ENCODE measurements around the gene SLC25A4. TPM values are rescaled to one million over a fixed set of nuclear protein-coding genes. Genes with fewer than 3 reads are reported as not detected.

Gene SLC25A4
- total and polyA plus RNA-seq, 2 of the 13 experiments (the other 11 are each of a cell fraction or from before 2014, with no cell fraction given), result 30.3 to 42.1 TPM

DNA sequence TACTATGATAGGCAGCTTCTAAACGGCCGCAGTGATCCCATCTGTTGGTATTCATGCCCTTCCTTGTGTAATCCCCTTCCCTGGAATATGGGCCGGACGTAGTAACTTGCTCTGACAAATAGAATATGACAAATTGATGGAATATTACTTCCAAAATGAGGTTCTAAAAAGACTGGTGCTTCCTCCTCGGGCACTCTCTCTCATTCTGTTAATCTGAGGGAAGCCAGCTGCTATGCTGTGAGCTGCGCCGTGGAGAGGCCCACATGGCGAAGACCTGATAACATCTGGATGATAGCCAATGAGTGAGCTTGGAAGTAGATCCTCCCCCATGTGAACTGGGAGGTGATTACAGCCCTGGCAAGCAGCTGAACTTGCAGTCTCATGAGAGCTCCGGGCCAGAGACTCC, 27.2 kb upstream of the SLC25A4 start (continued):
- TF ChIP-seq, protein P1, sequence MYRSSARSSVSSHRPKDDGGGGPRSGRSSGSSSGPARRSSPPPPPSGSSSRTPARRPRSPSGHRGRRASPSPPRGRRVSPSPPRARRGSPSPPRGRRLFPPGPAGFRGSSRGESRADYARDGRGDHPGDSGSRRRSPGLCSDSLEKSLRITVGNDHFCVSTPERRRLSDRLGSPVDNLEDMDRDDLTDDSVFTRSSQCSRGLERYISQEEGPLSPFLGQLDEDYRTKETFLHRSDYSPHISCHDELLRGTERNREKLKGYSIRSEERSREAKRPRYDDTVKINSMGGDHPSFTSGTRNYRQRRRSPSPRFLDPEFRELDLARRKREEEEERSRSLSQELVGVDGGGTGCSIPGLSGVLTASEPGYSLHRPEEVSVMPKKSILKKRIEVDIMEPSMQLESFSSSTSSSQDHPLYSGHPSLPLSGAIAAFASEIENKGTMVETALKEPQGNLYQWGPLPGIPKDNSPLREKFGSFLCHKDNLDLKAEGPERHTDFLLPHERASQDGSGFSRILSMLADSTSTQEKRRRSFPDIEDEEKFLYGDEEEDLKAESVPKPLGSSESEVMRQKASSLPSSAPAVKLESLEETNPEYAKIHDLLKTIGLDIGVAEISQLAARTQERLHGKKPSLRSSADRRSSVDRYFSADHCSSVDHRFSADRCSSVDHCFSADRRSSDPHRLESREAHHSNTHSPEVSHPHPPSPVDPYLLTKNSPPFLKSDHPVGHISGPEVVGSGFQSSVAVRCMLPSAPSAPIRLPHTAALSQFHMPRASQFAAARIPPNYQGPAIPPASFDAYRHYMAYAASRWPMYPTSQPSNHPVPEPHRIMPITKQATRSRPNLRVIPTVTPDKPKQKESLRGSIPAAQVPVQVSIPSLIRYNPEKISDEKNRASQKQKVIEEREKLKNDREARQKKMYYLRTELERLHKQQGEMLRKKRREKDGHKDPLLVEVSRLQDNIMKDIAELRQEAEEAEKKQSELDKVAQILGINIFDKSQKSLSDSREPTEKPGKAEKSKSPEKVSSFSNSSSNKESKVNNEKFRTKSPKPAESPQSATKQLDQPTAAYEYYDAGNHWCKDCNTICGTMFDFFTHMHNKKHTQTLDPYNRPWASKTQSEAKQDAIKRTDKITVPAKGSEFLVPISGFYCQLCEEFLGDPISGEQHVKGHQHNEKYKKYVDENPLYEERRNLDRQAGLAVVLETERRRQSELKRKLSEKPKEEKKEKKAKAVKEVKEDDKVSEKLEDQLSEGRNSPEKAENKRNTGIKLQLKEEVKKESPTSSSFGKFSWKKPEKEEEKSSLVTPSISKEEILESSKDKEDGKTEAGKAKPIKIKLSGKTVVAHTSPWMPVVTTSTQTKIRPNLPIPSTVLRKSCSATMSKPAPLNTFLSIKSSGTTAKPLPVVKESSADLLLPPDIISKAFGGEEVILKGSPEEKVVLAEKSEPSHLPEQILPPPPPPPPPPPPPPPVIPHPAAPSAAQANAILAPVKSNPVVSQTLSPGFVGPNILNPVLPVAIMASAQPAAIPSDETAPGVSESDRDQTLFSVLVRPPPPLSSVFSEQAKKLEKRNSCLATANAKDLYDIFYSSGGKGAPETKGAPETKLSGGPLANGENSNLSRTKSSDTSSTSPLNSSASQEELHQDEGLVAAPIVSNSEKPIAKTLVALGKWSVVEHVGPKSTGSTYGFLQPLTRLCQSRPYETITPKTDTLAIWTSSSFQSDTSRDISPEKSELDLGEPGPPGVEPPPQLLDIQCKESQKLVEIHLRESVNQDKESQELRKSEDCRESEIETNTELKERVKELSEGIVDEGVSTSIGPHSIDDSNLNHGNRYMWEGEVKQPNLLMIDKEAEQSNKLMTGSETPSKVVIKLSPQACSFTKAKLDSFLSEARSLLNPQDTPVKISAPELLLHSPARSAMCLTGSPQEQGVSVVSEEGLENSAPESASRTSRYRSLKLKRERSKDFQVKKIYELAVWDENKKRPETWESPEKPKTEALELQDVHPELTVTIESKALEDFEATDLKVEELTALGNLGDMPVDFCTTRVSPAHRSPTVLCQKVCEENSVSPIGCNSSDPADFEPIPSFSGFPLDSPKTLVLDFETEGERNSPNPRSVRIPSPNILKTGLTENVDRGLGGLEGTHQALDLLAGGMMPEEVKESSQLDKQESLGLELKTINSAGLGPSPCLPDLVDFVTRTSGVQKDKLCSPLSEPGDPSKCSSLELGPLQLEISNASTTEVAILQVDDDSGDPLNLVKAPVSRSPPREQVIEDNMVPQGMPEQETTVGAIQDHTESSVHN (CRISPR knock-in tag; IDR thresholded peaks at IDR 0.05), result no peak
- TF ChIP-seq AKAP8 (CRISPR knock-in tag; IDR thresholded peaks at IDR 0.05), result no peak
- TF ChIP-seq, protein P2, sequence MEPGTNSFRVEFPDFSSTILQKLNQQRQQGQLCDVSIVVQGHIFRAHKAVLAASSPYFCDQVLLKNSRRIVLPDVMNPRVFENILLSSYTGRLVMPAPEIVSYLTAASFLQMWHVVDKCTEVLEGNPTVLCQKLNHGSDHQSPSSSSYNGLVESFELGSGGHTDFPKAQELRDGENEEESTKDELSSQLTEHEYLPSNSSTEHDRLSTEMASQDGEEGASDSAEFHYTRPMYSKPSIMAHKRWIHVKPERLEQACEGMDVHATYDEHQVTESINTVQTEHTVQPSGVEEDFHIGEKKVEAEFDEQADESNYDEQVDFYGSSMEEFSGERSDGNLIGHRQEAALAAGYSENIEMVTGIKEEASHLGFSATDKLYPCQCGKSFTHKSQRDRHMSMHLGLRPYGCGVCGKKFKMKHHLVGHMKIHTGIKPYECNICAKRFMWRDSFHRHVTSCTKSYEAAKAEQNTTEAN (CRISPR knock-in tag; conservative IDR thresholded peaks at IDR 0.05), result no peak
- TF ChIP-seq ZNF772 (CRISPR knock-in tag; IDR thresholded peaks at IDR 0.05), result 0 out of 2 replicates have a peak, but pooled peaks have one; percentile 33
- TF ChIP-seq ZNF331 (CRISPR knock-in tag; IDR thresholded peaks at IDR 0.05), result 0 out of 2 replicates have a peak, but pooled peaks have one; percentile 52
- no peak for TF ChIP-seq JUNB (CRISPR knock-in tag; IDR thresholded peaks at IDR 0.05; ENCODE audit: borderline replicate concordance)
- TF ChIP-seq ZNF558 (CRISPR knock-in tag; IDR thresholded peaks at IDR 0.05; ENCODE audit: borderline replicate concordance), result no peak
- no peak for TF ChIP-seq NCOA5 (CRISPR knock-in tag; IDR thresholded peaks at IDR 0.05)
- TF ChIP-seq ZFYVE20 (CRISPR knock-in tag; IDR thresholded peaks at IDR 0.05; ENCODE audit: borderline replicate concordance, low read depth), result no peak
- no peak for TF ChIP-seq MEF2D (CRISPR knock-in tag; IDR thresholded peaks at IDR 0.05)
- no peak for TF ChIP-seq MZF1 (CRISPR knock-in tag; IDR thresholded peaks at IDR 0.05; ENCODE audit: borderline replicate concordance)
- TF ChIP-seq RNF2 (conservative IDR thresholded peaks at IDR 0.05; ENCODE audit: low read depth), result peak; percentile 55; the same call in 1 of the 2 replicates
- TF ChIP-seq ZNF891 (CRISPR knock-in tag; IDR thresholded peaks at IDR 0.05), result no peak
- no peak for TF ChIP-seq SRSF9 (IDR thresholded peaks at IDR 0.05; ENCODE audit: borderline replicate concordance, insufficient read depth, low read depth, low read length, poor library complexity, severe bottlenecking)
- TF ChIP-seq ESRRA (CRISPR knock-in tag; IDR thresholded peaks at IDR 0.05; ENCODE audit: low read depth), result no peak
- TF ChIP-seq, protein P3, sequence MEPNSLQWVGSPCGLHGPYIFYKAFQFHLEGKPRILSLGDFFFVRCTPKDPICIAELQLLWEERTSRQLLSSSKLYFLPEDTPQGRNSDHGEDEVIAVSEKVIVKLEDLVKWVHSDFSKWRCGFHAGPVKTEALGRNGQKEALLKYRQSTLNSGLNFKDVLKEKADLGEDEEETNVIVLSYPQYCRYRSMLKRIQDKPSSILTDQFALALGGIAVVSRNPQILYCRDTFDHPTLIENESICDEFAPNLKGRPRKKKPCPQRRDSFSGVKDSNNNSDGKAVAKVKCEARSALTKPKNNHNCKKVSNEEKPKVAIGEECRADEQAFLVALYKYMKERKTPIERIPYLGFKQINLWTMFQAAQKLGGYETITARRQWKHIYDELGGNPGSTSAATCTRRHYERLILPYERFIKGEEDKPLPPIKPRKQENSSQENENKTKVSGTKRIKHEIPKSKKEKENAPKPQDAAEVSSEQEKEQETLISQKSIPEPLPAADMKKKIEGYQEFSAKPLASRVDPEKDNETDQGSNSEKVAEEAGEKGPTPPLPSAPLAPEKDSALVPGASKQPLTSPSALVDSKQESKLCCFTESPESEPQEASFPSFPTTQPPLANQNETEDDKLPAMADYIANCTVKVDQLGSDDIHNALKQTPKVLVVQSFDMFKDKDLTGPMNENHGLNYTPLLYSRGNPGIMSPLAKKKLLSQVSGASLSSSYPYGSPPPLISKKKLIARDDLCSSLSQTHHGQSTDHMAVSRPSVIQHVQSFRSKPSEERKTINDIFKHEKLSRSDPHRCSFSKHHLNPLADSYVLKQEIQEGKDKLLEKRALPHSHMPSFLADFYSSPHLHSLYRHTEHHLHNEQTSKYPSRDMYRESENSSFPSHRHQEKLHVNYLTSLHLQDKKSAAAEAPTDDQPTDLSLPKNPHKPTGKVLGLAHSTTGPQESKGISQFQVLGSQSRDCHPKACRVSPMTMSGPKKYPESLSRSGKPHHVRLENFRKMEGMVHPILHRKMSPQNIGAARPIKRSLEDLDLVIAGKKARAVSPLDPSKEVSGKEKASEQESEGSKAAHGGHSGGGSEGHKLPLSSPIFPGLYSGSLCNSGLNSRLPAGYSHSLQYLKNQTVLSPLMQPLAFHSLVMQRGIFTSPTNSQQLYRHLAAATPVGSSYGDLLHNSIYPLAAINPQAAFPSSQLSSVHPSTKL (CRISPR knock-in tag; IDR thresholded peaks at IDR 0.05), result peak; percentile 39; the same call in 1 of the 2 replicates
